Measurements from ENCODE around the gene CFAP69. TPM values are rescaled to one million over a fixed set of nuclear protein-coding genes. Genes with fewer than 3 reads are reported as not detected.

Gene CFAP69
- total and polyA plus RNA-seq, 10 of the 15 experiments (the other 5 are each of a cell fraction or from before 2014, with no cell fraction given) = 0.11 to 3.1 (median 0.48) TPM; not detected in 1

- in situ Hi-C loops (cut with MboI) (no loop called here), intact Hi-C loops (cut with micrococcal nuclease; ENCODE audit: unreplicated experiment) (no loop called here)
- Histone ChIP-seq H4K20me1 (ENCODE audit: control insufficient read depth, insufficient read depth) (no peaks in the 10 kb centered on the region), H3K27me3 (replicated peaks in 1 of 2; ENCODE audit: control insufficient read depth in 2 of 2, insufficient read depth in 2 of 2, low read length in 1 of 2) (no peaks in the 10 kb centered on the region), H3K4me1 (ENCODE audit: control insufficient read depth, insufficient read depth, low read length) (no peaks in the 10 kb centered on the region), H3K79me2 (ENCODE audit: control insufficient read depth, insufficient read depth, low read length) (no peaks in the 10 kb centered on the region), H2AFZ (ENCODE audit: control insufficient read depth, low read depth, low read length) (no peak overlapping the region), H3K27ac (ENCODE audit: control insufficient read depth, insufficient read depth) (no peak overlapping the region), H3K9ac (ENCODE audit: control insufficient read depth, insufficient read depth, low read length) (no peak overlapping the region), H3K4me3 (no peak overlapping the region), H3K9me3 (replicated peaks; ENCODE audit: control insufficient read depth, insufficient read depth, low read length) (no peaks in the 10 kb centered on the region), H3K4me2 (ENCODE audit: control insufficient read depth, insufficient read depth) (no peak overlapping the region), H3K36me3 (ENCODE audit: control insufficient read depth in 2 of 2, insufficient read depth in 2 of 2, low read length in 1 of 2) (no peaks in the 10 kb centered on the region)
- ChIA-PET RAD21 (ENCODE audit: unreplicated experiment) (interaction anchor here (2.7 kb wide), 1 partner anchor 117 kb away, joined by 37 read pairs; no protein-coding TSS in a partner anchor), POLR2A (no interaction called here), CTCF (interaction anchor here (0.9 to 7.0 kb wide), 9 partner anchors 13 to 158 kb away, joined by 3 to 121 read pairs (median 17); partner anchors contain the start of gene STEAP1), SMC1A (ENCODE audit: uncharacterized antibody, unreplicated experiment) (interaction anchor here (1.1 to 4.0 kb wide), 5 partner anchors 13 to 131 kb away, joined by 3 to 35 read pairs (median 4); no protein-coding TSS in a partner anchor)
- FAIRE-seq (no peak), DNase-seq (ENCODE audit: low read depth, low spot score) (no peak), ATAC-seq (no peak)
- TF ChIP-seq POLR2AphosphoS5 (IDR thresholded peaks at IDR 0.05; ENCODE audit: low read length) (no peak), BHLHE40 (IDR thresholded peaks at IDR 0.05; ENCODE audit: borderline replicate concordance in 1 of 2, low read depth in 2 of 2, low read length in 1 of 2) (no peak), E4F1 (IDR thresholded peaks at IDR 0.05; ENCODE audit: borderline replicate concordance, partially characterized antibody) (no peak), SREBF2 (IDR thresholded peaks at IDR 0.05; ENCODE audit: low read length) (no peak), ZNF384 (IDR thresholded peaks at IDR 0.05; ENCODE audit: borderline replicate concordance, low read depth, low read length) (no peak), TCF12 (IDR thresholded peaks at IDR 0.05; ENCODE audit: low read depth, low read length) (no peak), TCF3 (IDR thresholded peaks at IDR 0.05; ENCODE audit: borderline replicate concordance, insufficient read depth, low read depth, low read length) (no peak), SMC3 (IDR thresholded peaks at IDR 0.05; ENCODE audit: borderline replicate concordance, low read length) (no peak), E2F4 (IDR thresholded peaks at IDR 0.05; ENCODE audit: low read depth, low read length) (no peak), HDGF (IDR thresholded peaks at IDR 0.05) (no peak), ZNF687 (IDR thresholded peaks at IDR 0.05) (no peak), RUNX3 (IDR thresholded peaks at IDR 0.05; ENCODE audit: low read length) (no peak), CBFB (IDR thresholded peaks at IDR 0.05; ENCODE audit: low read depth) (no peak), ATF3 (IDR thresholded peaks at IDR 0.05; ENCODE audit: borderline replicate concordance, extremely low read depth, low read depth, low read length) (no peak), RBBP5 (conservative IDR thresholded peaks at IDR 0.05) (no peak)
- no TSS peak for BruUV-seq (replicated peaks)
Observed at GRCh38 chr7:90311175-90311574, 66.2 kb downstream of the CFAP69 start.

Data from GM12878 (cell line).